ENCODE measurements around the gene CFB.
A peak's percentile ranks its signal among the peaks of the same experiment; 100 is the strongest.
"Not testable (repeated sequence)": the region's sequence is repeated elsewhere in the genome, so short reads cannot be mapped to it uniquely, and the experiment has no call there.

CFB gene

GRCh38 chr6:31945507-31946369, at the start of gene CFB:
CFB (plus strand) TSS chr6:31946095; CDS start chr6:31946222, 127 bp downstream.
- peak; percentile 75 for DNase-seq (ENCODE audit: low read depth)

GRCh38 chr6:31896493-31896855, 49.4 kb upstream of the CFB start:
- no peak for DNase-seq (ENCODE audit: low read depth)

DNA sequence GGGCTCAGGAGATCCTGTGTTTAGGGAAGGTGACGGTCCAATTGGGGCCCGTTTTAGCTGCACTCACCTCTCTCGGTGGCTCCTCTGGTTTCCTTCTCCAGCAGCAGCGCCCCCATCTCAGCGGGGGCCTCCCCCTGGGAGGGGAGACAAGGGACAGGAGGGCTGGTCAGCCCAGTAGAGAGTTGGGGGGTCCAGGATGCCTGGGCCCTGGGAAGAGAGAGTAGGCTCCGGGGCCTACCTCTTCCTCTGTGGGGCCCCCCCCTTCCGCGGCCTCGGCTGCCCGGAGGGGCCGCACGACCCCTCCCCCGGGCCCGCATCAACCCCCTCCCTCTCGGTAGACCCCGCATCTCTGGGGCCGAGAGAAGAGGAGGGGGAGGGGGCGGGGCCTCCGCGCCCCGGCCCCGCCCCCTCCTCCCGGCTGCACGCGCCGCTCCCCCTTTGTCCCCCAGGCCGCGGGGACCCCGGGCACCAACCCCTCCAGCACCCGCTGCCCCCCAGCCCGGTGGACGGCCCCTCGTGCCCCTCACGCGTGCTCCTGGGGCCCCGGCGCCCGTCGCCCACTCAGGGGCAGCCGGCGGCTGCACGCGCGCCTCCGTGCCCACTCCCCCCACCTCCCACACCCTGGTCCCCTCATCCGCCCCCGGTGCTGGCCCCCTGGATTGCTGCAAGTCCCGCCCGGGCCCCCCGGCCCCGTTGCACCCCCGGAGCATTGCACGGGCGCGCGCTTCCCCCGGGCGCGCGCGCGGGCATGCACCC, 48.9 kb upstream of the CFB start:
- no peak for DNase-seq (ENCODE audit: low read depth)

DNA sequence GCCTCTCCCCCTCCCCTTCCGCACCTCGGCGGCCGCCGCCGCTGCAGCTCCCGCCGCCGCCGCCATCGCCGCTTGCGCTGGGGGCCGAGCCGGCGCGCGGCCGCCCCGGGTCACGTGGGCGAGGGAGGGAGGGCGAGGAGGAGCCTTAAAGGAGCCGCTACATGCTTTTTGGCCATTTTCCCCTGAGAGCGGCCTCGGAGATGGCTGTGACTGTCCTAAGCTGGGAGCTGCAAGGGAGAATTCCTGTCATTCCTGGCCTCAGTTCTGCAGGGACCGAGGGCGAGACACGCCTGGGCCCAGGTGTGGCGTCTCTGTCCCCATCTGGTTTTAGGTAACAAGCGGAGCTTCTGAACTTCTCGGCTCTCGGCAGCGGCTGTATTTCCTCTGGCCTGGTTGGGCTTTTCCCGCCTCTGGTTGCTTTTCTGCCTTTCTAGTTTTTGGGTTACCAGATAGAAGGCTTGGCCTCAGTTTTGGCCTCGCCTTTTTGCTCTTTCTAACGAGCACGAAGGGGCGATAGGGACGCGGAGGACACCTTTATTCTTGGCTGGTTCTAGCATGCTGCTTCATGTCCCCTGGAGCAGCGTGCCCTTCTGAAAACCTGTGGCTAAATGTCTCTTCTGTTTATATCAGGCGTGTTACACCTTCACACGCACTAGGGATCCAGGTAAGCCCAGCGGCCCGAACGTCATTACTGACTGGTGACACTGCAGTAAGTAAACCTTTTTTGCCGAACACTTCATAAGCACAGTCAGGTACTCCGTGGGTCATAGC, 48.1 kb upstream of the CFB start, which contains the start of gene EHMT2:
Gene EHMT2 (minus strand): TSS at position 87 of the 771 bp plus-strand sequence. CDS start 21 bp downstream, at position 66.
- peak; percentile 61 for DNase-seq (ENCODE audit: low read depth)

- no peak for DNase-seq (ENCODE audit: low read depth)
Observed at GRCh38 chr6:31898383-31899011, 47.4 kb upstream of the CFB start.

- no peak for DNase-seq (ENCODE audit: low read depth)
Observed at GRCh38 chr6:31899215-31899614, 46.7 kb upstream of the CFB start.

DNA sequence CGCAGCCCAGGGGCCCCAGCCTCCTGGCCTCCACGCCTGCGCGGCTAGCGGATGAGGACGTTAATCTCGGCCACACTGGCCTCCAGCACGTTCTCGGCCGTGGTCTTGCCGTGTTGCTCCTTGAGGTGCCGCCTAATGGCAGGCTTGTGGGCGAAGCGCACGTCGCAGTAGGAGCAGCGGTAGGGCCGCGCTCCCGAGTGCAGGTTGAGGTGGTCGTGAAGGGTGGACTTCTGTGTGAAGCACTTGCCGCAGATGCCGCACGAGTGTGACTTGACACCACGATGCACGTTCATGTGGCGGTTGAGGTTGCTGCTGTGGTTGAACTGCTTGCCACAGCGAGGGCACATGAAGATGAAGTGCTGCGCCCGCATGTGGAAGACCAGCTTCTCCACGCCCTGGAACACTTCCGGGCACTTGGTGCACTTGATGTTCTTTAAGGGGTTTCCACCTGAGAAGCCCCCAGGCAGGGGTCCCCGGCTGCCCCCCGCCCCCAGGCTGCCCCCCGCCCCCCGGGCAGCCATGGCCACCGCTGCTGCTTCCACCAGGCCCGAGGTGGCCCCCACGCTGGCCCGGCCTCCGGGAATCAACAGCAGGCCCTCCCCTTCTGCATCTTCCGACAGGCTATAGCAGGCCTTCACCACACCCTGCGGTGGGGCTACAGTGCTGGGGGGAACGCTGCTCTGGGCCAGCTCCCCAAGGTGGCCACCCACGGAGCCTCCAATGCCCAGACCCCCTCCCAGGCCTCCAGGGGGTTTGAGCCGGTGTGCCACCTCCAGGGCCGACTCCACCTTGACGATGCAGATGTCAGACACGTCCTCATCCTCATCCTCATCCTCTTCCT, 45.8 kb upstream of the CFB start:
- DNase-seq (ENCODE audit: low read depth), result no peak

GRCh38 chr6:31900917-31901414, 44.9 kb upstream of the CFB start:
- DNase-seq (ENCODE audit: low read depth), result no peak

DNA sequence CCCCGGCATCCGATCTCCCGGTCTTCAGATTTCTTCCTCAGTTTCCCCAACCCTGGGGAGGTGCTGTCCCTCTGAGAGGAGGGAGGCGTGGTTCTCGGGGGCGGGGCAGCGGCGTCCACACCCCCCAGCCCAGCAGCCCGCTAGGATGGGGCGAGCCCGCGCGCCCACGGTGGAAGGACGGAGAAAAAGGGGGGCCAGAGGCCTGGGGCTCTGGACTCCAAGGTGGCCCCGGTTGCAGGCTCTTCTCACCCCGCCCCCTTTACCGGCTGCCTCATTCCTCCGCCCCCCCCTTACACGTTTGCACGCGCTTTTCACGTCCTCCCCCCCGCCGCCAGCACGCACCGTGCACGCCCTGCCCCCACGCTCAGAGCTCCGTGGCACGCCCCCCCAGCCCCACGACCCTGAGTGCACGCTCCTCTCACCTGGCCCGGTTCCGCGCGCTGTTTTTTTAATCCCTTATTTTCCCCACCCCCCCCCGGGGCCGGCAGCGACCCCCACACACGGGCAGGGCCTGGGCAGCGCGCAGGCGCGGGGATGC, 44.4 kb upstream of the CFB start:
- DNase-seq (ENCODE audit: low read depth), result no peak

DNA sequence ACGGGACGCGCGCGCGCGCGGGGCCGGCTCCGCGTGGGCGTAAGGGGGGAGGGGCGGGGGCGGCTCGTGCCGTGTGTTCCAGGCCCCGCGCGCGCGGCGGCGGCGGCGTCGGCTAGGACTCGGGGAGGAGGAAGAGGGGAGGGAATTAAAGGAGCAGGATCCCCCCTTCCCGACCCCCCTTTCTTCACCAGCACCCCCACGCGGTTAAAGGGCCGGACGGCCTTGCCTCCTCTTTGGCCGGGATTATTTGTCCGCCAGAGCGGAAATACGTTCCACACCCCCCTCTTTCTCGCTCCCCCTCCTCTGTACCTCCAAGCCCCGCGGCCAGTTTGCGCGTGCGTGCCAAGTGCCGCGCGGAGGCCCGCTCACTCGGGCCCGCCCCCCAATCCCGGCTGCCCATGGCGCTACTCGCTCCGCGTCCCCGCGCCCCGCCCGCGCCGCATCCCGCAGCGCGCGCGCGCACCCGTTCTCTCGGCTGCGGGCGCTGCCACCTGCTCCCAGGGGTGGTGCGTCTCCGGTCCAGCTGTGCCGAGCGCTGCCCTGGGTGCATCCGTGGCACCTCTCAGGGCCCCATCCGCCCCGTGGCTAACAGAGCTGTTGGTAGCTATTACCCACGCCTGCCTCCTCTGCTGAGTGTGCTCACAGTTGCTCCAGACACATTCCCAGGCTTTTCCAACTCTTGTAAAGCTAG, 43.8 kb upstream of the CFB start, which contains the start of gene ZBTB12:
Gene ZBTB12 (minus strand): TSS at position 134 of the 691 bp plus-strand sequence. CDS start 781 bp downstream, outside the sequence.
- DNase-seq (ENCODE audit: low read depth), result peak; percentile 88

DNA sequence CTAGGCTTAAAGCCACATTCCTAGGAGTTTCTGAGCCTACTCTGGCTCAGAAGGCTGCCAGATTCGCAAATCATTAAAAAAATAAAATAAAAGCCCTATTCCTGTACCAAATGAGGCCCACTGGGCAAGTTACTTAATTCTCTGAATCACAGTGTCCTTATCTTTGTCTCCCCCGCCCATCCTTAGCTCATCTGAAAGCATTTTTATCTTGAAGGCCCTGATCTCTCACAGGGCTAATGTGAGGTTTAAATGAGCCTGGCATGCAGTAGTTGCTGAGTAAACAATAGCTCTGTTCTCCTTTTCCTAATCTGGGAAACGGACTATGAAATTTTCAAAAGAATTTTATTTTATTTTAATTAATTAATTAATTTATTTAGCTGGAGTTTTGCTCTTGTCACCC, 41.9 kb upstream of the CFB start:
- no peak for DNase-seq (ENCODE audit: low read depth)

GRCh38 chr6:31905041-31905440, 40.9 kb upstream of the CFB start:
- no peak for DNase-seq (ENCODE audit: low read depth)

DNA sequence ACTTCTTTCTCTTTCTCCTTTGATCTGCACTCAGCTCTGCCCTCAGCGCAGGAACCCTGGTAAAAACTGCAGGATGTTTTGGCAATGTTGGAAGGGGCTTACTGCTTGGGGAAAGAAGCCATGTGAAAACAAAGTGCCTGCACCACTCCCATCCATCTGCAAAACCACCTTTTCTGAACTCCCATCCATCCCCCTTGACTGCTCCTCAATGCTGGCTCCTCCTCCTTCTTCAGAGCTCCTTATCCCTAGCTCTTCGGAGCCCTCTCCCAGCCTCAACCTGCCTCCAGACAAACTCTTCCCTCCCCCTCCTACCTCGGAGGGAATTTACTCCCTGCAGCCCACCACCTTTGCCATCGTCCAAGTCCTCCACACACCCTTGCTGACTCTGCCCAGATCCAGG, 39.8 kb upstream of the CFB start:
- no peak for DNase-seq (ENCODE audit: low read depth)

GRCh38 chr6:31906727-31907126, 39.2 kb upstream of the CFB start:
- not testable (repeated sequence) for DNase-seq (ENCODE audit: low read depth)

GRCh38 chr6:31907158-31907813, 38.6 kb upstream of the CFB start:
- DNase-seq (ENCODE audit: low read depth), result peak; percentile 42

GRCh38 chr6:31908255-31908654, 37.6 kb upstream of the CFB start:
- DNase-seq (ENCODE audit: low read depth), result not testable (repeated sequence)

- DNase-seq (ENCODE audit: low read depth), result no peak
Observed at GRCh38 chr6:31908791-31909190, 37.1 kb upstream of the CFB start.

DNA sequence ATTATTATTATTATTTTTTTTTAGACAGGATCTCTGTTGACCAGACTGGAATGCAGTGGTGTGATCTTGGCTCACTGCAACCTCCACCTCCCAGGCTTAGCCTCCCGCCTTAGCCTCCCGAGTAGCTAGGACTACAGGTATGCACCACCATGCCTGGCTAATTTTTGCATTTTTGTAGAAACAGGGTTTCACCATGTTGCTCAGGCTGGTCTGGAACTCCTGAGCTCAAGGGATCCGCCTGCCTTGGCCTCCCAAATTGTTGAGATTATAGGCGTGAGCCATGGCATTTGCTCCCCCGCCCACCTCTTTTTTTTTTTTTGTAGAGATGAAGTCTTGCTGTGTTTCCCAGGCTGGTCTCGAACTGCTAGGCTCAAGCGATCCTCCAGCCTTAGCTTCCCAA, 36.6 kb upstream of the CFB start:
- not testable (repeated sequence) for DNase-seq (ENCODE audit: low read depth)
